ENCODE data around the gene SAMD10. TPM values are rescaled to one million over a fixed set of nuclear protein-coding genes. Genes with fewer than 3 reads are reported as not detected.
"Not testable (repeated sequence)": the region's sequence is repeated elsewhere in the genome, so short reads cannot be mapped to it uniquely, and the experiment has no call there.

The SAMD10 gene
- total RNA-seq, 4 donors from 2014 or later: 1.1 to 6.4 (median 5.0) TPM

DNA sequence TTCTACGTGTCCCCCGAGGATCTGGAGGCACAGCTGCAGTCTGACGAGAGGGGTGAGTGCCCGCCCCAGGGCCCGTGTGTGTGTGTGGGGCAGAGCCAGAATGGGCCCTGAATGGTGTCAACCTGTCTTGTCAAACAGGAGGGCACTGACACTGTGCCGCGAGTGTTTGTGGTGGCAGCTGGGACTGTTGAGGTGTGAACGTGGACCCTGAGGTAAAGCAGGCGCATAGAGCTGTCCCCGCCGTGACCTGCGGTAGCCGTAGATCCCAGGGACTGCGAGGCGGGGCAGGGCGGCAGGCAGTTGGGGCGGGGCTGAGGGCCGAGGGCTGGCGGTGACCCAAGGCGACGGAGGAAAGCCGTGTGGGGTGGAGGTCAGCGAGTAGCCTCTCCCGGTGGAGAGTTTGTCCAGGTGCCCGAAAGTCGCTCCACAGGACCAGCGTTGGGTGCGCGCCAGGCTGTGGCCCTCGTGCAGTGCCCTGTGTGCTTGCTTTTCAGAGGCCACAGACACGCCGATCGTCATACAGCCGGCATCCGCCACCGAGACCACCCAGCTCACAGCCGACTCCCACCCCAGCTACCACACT, 48.4 kb downstream of the SAMD10 start:
- intact Hi-C loops (cut with DNase I): no loop called here
- no peaks in the 10 kb centered on the region for H3K9me3 ChIP-seq
- no peaks in the 10 kb centered on the region for H3K4me1 ChIP-seq
- H3K4me3 ChIP-seq (replicated peaks in 1 of 3): no peak overlapping the region
- no peaks in the 10 kb centered on the region for H3K27me3 ChIP-seq
- WGBS, 2 donors: 92 to 93% methylated on average over 28 to 34 of the region's 37 CpGs
- TF ChIP-seq, protein P1, sequence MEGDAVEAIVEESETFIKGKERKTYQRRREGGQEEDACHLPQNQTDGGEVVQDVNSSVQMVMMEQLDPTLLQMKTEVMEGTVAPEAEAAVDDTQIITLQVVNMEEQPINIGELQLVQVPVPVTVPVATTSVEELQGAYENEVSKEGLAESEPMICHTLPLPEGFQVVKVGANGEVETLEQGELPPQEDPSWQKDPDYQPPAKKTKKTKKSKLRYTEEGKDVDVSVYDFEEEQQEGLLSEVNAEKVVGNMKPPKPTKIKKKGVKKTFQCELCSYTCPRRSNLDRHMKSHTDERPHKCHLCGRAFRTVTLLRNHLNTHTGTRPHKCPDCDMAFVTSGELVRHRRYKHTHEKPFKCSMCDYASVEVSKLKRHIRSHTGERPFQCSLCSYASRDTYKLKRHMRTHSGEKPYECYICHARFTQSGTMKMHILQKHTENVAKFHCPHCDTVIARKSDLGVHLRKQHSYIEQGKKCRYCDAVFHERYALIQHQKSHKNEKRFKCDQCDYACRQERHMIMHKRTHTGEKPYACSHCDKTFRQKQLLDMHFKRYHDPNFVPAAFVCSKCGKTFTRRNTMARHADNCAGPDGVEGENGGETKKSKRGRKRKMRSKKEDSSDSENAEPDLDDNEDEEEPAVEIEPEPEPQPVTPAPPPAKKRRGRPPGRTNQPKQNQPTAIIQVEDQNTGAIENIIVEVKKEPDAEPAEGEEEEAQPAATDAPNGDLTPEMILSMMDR (IDR thresholded peaks at IDR 0.05): no peak
- TF ChIP-seq POLR2A (IDR thresholded peaks at IDR 0.05): no peak
- H3K36me3 ChIP-seq: peaks cover 53 to 62% of the 10 kb centered on the region in 2 donors
- H3K27ac ChIP-seq: no peak overlapping the region
- no peak for DNase-seq

DNA sequence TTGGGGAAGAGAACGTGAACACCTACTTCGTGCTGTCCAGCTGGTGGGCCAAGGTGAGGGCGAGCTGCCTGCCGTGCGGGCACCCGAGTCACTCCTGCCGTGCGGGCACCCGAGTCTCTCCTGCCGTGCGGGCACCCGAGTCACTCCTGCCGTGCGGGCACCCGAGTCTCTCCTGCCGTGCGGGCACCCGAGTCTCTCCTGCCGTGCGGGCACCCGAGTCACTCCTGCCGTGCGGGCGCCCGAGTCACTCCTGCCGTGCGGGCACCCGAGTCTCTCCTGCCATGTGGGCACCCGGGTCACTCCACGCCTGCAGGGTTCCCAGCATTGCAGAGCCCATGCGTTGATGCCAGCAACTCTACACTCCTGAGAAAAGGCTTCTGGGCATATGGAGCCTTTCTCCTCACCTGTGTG, 50.0 kb downstream of the SAMD10 start:
- not testable (repeated sequence) for H3K4me1 ChIP-seq

DNA sequence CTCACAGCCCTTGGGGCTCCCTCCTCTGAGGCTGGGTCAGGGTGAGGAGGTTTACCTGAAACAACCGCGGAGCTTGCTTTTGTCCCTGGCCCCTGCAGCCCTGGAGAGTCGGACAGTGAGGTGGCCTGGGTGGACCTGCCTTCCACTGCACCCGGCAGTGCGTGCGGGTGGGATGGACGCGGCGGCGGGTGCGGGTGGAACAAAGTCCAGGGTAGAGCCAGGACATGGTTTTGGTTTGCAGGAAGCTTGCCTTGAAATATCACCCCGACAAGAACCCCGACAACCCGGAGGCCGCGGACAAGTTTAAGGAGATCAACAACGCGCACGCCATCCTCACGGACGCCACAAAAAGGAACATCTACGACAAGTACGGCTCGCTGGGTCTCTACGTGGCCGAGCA, 50.4 kb downstream of the SAMD10 start:
- no peak for DNase-seq
- H3K9me3 ChIP-seq: no peaks in the 10 kb centered on the region
- H3K4me3 ChIP-seq (replicated peaks in 1 of 3): no peak overlapping the region
- H3K27ac ChIP-seq: no peak overlapping the region
- peaks cover 0 to 2% of the 10 kb centered on the region in 2 donors for H3K4me1 ChIP-seq
- H3K36me3 ChIP-seq: peaks cover 46 to 48% of the 10 kb centered on the region in 2 donors
- intact Hi-C loops (cut with DNase I): no loop called here
- no peaks in the 10 kb centered on the region for H3K27me3 ChIP-seq
- TF ChIP-seq POLR2A (IDR thresholded peaks at IDR 0.05): no peak
- TF ChIP-seq, protein P1 (IDR thresholded peaks at IDR 0.05): no peak
- WGBS, 2 donors: 95 to 97% methylated on average over 24 to 26 of the region's 26 CpGs

More for the DNA sequence above, 50.0 kb downstream of the SAMD10 start:
- DNase-seq; H3K27me3 ChIP-seq; H3K27ac ChIP-seq; H3K9me3 ChIP-seq; intact Hi-C loops (cut with DNase I); H3K4me3 ChIP-seq (replicated peaks in 1 of 3): not testable (repeated sequence)
- 87 to 95% methylated on average over 8 to 29 of the region's 31 CpGs for WGBS, 2 donors
- peaks cover 46 to 50% of the 10 kb centered on the region in 2 donors for H3K36me3 ChIP-seq

- Histone ChIP-seq H3K27me3 (no peaks in the 10 kb centered on the region), H3K4me1 (peaks cover 0 to 10% of the 10 kb centered on the region in 2 donors), H3K27ac (no peak overlapping the region), H3K9me3 (no peaks in the 10 kb centered on the region), H3K36me3 (peaks cover 31 to 33% of the 10 kb centered on the region in 2 donors), H3K4me3 (replicated peaks in 1 of 3) (no peak overlapping the region)
- no peak for DNase-seq
- intact Hi-C loops (cut with DNase I): no loop called here
- 87% methylated on average over 8 of the region's 8 CpGs for WGBS, 2 donors
- no peak for TF ChIP-seq POLR2A (IDR thresholded peaks at IDR 0.05)
- TF ChIP-seq, protein P1 (IDR thresholded peaks at IDR 0.05): no peak
Observed at GRCh38 chr20:63926298-63926697, 53.1 kb downstream of the SAMD10 start.

GRCh38 chr20:63924241-63924640, 55.2 kb downstream of the SAMD10 start:
- peaks cover 11 to 17% of the 10 kb centered on the region in 2 donors for H3K36me3 ChIP-seq
- no peak overlapping the region for H3K4me3 ChIP-seq (replicated peaks in 1 of 3)
- WGBS, 2 donors: 49 to 64% methylated on average over 9 of the region's 9 CpGs
- no peak for DNase-seq
- H3K4me1 ChIP-seq: peaks cover 0 to 10% of the 10 kb centered on the region in 2 donors
- no peaks in the 10 kb centered on the region for H3K27me3 ChIP-seq
- no peaks in the 10 kb centered on the region for H3K9me3 ChIP-seq
- no peak overlapping the region for H3K27ac ChIP-seq
- TF ChIP-seq, protein P1 (IDR thresholded peaks at IDR 0.05): no peak
- no peak for TF ChIP-seq POLR2A (IDR thresholded peaks at IDR 0.05)
- intact Hi-C loops (cut with DNase I): no loop called here

MicroRNAs within 50 kb of the gene (microRNA counts, 767-probe panel; counts per million panel counts)
- microRNA hsa-miR-1914-5p (0 counts per million in 2 donors), microRNA hsa-miR-647 (0 counts per million in 2 donors)

Small RNA genes lying within 50 kb of the gene (microRNA-seq; reads per million reads assigned to microRNA genes)
- gene MIR1914 (not detected), gene MIR647 (not detected)

Small RNA genes lying within 50 kb of the gene (small RNA-seq; reads per million reads assigned to genes)
- not detected for gene MIR647

Other genes with a start within 250 kb of the SAMD10 start
- gene LIME1, start 243.0 kb downstream of the SAMD10 start, total RNA-seq: 10 to 100 TPM in 2 of 4 donors, 1 to 10 TPM in 2; 8.7 to 25.0 (median 11.5) TPM
- 10 to 100 TPM; 26.0 to 55.9 (median 39.3) TPM for gene SLC2A4RG, start 239.9 kb downstream of the SAMD10 start, total RNA-seq
- gene ZBTB46, start 148.4 kb downstream of the SAMD10 start, total RNA-seq: 10 to 100 TPM; 15.9 to 39.9 (median 27.7) TPM
- not detected for gene ABHD16B, start 118.1 kb downstream of the SAMD10 start, total RNA-seq
- 10 to 100 TPM; 69.4 to 93.3 (median 89.6) TPM for gene TPD52L2, start 114.4 kb downstream of the SAMD10 start, total RNA-seq
- gene DNAJC5, start 84.5 kb downstream of the SAMD10 start, total RNA-seq: 10 to 100 TPM; 38.4 to 87.4 (median 75.1) TPM
- gene UCKL1, start 23.2 kb downstream of the SAMD10 start, total RNA-seq: 10 to 100 TPM; 21.6 to 44.3 (median 29.3) TPM
- gene ZNF512B, start 9.7 kb downstream of the SAMD10 start, total RNA-seq: 10 to 100 TPM; 13.4 to 24.8 (median 19.0) TPM
- gene PRPF6, start 1.5 kb upstream of the SAMD10 start, total RNA-seq: 10 to 100 TPM; 62.8 to 76.2 (median 70.1) TPM
- 1 to 10 TPM in 1 of 4 donors, under 1 TPM in 3; 0.11 to 2.6 (median 0.59) TPM for gene C20orf204, start 56.5 kb upstream of the SAMD10 start, total RNA-seq
- gene SOX18, start 70.0 kb upstream of the SAMD10 start, total RNA-seq: 10 to 100 TPM in 2 of 4 donors, 1 to 10 TPM in 2; 7.5 to 16.9 (median 10.6) TPM
- gene TCEA2, start 83.6 kb upstream of the SAMD10 start, total RNA-seq: 10 to 100 TPM; 20.9 to 43.1 (median 24.4) TPM
- 10 to 100 TPM; 10.5 to 17.2 (median 13.4) TPM for gene RGS19, start 99.9 kb upstream of the SAMD10 start, total RNA-seq
- gene OPRL1, start 100.4 kb upstream of the SAMD10 start, total RNA-seq: under 1 TPM; 0.54 to 0.94 (median 0.68) TPM
- gene LKAAEAR1, start 104.8 kb upstream of the SAMD10 start, total RNA-seq: 1 to 10 TPM in 2 of 4 donors, not detected in 2; 1.3 to 1.7 TPM
- not detected for gene NPBWR2, start 127.9 kb upstream of the SAMD10 start, total RNA-seq
- 1 to 10 TPM in 2 of 4 donors, under 1 TPM in 2; 0.42 to 1.8 (median 1.1) TPM for gene MYT1, start 184.8 kb upstream of the SAMD10 start, total RNA-seq

Measured in thyroid gland (tissue), 4 donors.